Measurements from ENCODE around the gene TIAM2.

DNA sequence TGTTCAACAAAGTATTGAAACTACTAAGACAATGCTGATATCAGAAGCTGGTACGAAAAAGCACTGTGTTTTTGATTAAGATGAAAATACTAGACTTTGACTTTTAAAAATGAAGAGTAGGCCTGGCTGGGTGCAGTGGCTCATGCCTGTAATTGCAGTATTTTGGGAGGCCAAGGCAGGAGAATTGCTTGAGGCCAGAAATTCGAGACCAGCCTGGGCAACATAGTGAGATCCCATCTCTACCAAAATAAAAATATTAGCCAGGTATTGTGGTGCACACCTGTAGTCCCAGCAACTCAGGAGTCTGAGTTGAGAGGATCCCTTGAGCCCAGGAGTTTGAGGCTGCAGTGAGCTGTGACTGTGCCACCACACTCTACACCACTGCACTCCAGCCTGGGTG lies 43.4 kb downstream of the TIAM2 start:
- TF ChIP-seq, protein P1, sequence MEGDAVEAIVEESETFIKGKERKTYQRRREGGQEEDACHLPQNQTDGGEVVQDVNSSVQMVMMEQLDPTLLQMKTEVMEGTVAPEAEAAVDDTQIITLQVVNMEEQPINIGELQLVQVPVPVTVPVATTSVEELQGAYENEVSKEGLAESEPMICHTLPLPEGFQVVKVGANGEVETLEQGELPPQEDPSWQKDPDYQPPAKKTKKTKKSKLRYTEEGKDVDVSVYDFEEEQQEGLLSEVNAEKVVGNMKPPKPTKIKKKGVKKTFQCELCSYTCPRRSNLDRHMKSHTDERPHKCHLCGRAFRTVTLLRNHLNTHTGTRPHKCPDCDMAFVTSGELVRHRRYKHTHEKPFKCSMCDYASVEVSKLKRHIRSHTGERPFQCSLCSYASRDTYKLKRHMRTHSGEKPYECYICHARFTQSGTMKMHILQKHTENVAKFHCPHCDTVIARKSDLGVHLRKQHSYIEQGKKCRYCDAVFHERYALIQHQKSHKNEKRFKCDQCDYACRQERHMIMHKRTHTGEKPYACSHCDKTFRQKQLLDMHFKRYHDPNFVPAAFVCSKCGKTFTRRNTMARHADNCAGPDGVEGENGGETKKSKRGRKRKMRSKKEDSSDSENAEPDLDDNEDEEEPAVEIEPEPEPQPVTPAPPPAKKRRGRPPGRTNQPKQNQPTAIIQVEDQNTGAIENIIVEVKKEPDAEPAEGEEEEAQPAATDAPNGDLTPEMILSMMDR (IDR thresholded peaks at IDR 0.05), result no peak
- no peak for TF ChIP-seq POLR2A (IDR thresholded peaks at IDR 0.05)
- no peak for TF ChIP-seq POLR2AphosphoS5 (IDR thresholded peaks at IDR 0.05)
- no peak for TF ChIP-seq EP300 (IDR thresholded peaks at IDR 0.05)
